ENCODE data around the gene TNKS1BP1.

TNKS1BP1 gene

GRCh38 chr11:57324886-57325734 is at the start of gene TNKS1BP1:
Gene TNKS1BP1 (minus strand): TSS chr11:57324952. CDS start chr11:57321885, 3,067 bp downstream.
- peak within 1 kb of the TSS; percentile 94 for H3K27ac ChIP-seq
- no peak for TF ChIP-seq ZFX (IDR thresholded peaks at IDR 0.05)
- TF ChIP-seq CTCF (conservative IDR thresholded peaks at IDR 0.05) = no peak

GRCh38 chr11:57373146-57373545 is 48.4 kb upstream of the TNKS1BP1 start:
- TF ChIP-seq ZFX (IDR thresholded peaks at IDR 0.05) = no peak
- no peak for TF ChIP-seq CTCF (conservative IDR thresholded peaks at IDR 0.05)
- no peak overlapping the region for H3K27ac ChIP-seq

GRCh38 chr11:57370941-57371340 is 46.2 kb upstream of the TNKS1BP1 start:
- TF ChIP-seq ZFX (IDR thresholded peaks at IDR 0.05) (no peak), CTCF (conservative IDR thresholded peaks at IDR 0.05) (no peak)
- no peak overlapping the region for H3K27ac ChIP-seq

GRCh38 chr11:57370251-57370650 is 45.5 kb upstream of the TNKS1BP1 start:
- no peak for TF ChIP-seq ZFX (IDR thresholded peaks at IDR 0.05)
- no peak for TF ChIP-seq CTCF (conservative IDR thresholded peaks at IDR 0.05)
- no peak overlapping the region for H3K27ac ChIP-seq

GRCh38 chr11:57368845-57369232 is 44.1 kb upstream of the TNKS1BP1 start:
- H3K27ac ChIP-seq = no peak overlapping the region
- TF ChIP-seq CTCF (conservative IDR thresholded peaks at IDR 0.05) (no peak), ZFX (IDR thresholded peaks at IDR 0.05) (no peak)

- TF ChIP-seq CTCF (conservative IDR thresholded peaks at IDR 0.05) = no peak
- no peak for TF ChIP-seq ZFX (IDR thresholded peaks at IDR 0.05)
- no peak overlapping the region for H3K27ac ChIP-seq
These were observed 43.5 kb upstream of the TNKS1BP1 start for GRCh38 chr11:57368106-57368844.
